ENCODE results near the gene DENND5B.

GRCh38 chr12:31526158-31526546, 64.8 kb downstream of the DENND5B start:
- TF ChIP-seq CTCF (conservative IDR thresholded peaks at IDR 0.05 in 1 of 2, IDR thresholded peaks at IDR 0.05 in 1 of 2; ENCODE audit: extremely low read depth in 1 of 2, insufficient read depth in 1 of 2, low read depth in 1 of 2, low read length in 2 of 2): no peak
- TF ChIP-seq EZH2 (IDR thresholded peaks at IDR 0.05; ENCODE audit: borderline replicate concordance, low read length): no peak

Measured in mammary epithelial cell (primary cell).